Measurements from ENCODE around the gene SLC22A3.

DNA sequence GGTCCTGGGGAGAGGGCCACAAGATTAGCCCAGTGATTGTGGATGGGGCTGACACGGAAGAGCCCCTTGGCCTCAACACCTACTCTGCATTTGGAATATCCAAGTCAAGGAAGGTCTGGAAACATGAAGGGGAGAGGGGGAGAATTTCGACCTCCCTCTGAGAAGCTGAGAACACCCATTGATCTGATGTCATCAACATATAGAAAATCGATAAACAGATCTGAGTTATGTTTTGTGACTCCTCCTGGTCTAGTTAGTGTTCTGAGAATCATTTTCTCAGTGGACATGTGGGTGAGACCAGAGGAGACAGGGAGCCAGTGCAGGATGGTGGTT is 108.0 kb downstream of the SLC22A3 start:
- TF ChIP-seq EZH2phosphoT487 (IDR thresholded peaks at IDR 0.05; ENCODE audit: borderline replicate concordance, low read depth, low read length): no peak
- TF ChIP-seq, protein P1, sequence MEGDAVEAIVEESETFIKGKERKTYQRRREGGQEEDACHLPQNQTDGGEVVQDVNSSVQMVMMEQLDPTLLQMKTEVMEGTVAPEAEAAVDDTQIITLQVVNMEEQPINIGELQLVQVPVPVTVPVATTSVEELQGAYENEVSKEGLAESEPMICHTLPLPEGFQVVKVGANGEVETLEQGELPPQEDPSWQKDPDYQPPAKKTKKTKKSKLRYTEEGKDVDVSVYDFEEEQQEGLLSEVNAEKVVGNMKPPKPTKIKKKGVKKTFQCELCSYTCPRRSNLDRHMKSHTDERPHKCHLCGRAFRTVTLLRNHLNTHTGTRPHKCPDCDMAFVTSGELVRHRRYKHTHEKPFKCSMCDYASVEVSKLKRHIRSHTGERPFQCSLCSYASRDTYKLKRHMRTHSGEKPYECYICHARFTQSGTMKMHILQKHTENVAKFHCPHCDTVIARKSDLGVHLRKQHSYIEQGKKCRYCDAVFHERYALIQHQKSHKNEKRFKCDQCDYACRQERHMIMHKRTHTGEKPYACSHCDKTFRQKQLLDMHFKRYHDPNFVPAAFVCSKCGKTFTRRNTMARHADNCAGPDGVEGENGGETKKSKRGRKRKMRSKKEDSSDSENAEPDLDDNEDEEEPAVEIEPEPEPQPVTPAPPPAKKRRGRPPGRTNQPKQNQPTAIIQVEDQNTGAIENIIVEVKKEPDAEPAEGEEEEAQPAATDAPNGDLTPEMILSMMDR (conservative IDR thresholded peaks at IDR 0.05; ENCODE audit: low read length): peak; percentile 52

Data from OCI-LY7 (cell line).